HFF-Myc (cell line): ENCODE data around the gene KRT28.

Experiments
- DNase-seq: peaks from one replicate; pipeline ENCODE4 v3.0.0-alpha.2; 2011; ENCODE audit warnings: low read depth; ENCODE audit errors: extremely low read depth
- H3K4me3 ChIP-seq: replicated peaks from 2 replicates; pipeline ENCODE4 v1.5.1; 2011; ENCODE audit warnings: low read depth, mild to moderate bottlenecking, control low read depth, low read length
- TF ChIP-seq, protein P1 (sequence below): IDR thresholded peaks from 2 replicates; pipeline ENCODE4 v1.5.1; 2012; ENCODE audit warnings: mild to moderate bottlenecking, low read depth, low read length, control low read depth; ENCODE audit errors: missing control alignments

The KRT28 gene, protein sequence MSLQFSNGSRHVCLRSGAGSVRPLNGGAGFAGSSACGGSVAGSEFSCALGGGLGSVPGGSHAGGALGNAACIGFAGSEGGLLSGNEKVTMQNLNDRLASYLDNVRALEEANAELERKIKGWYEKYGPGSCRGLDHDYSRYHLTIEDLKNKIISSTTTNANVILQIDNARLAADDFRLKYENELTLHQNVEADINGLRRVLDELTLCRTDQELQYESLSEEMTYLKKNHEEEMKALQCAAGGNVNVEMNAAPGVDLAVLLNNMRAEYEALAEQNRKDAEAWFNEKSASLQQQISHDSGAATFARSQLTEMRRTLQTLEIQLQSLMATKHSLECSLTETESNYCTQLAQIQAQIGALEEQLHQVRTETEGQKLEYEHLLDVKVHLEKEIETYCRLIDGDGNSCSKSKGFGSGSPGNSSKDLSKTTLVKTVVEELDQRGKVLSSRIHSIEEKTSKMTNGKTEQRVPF

DNA sequence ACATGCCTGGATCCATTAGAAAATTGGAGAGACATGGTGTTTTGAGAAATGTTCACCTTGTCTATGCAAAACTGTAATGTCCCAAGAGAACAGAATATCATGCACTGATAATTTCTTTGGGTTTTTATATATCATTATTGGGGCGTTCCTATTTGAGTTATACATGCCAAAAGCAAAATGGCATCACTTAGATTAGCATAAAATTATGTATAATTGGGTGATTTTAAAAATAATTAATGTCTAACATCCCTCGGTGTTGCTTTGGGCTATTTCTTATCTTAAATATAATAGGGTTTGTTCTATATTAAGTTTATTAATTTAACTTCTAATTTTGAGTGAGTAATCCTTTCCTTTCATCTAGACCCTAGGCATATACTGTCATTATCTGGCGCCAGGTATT is at the start of gene KRT28:
TSS of gene KRT28 (minus strand) at position 101 of the 400 bp plus-strand sequence. CDS start at position 35, 66 bp downstream.
- no peak for DNase-seq
- no peak within 1 kb of the TSS for H3K4me3 ChIP-seq
- TF ChIP-seq, protein P1, sequence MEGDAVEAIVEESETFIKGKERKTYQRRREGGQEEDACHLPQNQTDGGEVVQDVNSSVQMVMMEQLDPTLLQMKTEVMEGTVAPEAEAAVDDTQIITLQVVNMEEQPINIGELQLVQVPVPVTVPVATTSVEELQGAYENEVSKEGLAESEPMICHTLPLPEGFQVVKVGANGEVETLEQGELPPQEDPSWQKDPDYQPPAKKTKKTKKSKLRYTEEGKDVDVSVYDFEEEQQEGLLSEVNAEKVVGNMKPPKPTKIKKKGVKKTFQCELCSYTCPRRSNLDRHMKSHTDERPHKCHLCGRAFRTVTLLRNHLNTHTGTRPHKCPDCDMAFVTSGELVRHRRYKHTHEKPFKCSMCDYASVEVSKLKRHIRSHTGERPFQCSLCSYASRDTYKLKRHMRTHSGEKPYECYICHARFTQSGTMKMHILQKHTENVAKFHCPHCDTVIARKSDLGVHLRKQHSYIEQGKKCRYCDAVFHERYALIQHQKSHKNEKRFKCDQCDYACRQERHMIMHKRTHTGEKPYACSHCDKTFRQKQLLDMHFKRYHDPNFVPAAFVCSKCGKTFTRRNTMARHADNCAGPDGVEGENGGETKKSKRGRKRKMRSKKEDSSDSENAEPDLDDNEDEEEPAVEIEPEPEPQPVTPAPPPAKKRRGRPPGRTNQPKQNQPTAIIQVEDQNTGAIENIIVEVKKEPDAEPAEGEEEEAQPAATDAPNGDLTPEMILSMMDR: no peak

DNA sequence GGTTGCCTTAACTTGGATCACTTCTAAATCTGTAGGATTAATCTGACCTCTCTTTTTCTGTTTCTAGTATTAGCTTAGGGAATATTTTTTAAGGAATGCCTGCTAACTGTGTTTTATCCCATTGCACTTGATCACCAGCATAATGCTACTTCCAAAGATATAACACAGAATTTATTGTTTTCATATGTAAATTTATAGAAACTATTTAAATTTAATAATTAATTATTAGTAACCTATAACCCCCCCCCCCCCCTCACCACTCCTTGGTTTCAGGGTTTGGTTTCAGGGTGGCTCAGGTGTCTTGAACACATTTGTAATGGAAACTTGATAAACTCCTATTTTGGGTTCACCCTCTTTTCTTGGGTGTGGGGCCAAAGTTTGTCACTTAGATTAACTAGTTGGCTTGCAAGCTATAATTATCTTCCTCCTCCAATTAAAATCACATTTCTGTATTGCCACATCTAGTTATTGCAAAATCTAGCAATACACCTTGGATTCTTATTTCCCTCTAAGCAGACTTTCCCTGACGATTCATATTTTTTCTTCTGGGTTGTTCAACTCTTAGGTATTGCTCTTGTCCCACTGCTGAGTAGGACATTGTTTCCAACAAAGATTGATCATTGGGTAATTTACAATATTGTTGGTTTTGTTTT is 49.0 kb upstream of the KRT28 start:
- TF ChIP-seq, protein P1: no peak
- DNase-seq: no peak
- H3K4me3 ChIP-seq: no peak overlapping the region

DNA sequence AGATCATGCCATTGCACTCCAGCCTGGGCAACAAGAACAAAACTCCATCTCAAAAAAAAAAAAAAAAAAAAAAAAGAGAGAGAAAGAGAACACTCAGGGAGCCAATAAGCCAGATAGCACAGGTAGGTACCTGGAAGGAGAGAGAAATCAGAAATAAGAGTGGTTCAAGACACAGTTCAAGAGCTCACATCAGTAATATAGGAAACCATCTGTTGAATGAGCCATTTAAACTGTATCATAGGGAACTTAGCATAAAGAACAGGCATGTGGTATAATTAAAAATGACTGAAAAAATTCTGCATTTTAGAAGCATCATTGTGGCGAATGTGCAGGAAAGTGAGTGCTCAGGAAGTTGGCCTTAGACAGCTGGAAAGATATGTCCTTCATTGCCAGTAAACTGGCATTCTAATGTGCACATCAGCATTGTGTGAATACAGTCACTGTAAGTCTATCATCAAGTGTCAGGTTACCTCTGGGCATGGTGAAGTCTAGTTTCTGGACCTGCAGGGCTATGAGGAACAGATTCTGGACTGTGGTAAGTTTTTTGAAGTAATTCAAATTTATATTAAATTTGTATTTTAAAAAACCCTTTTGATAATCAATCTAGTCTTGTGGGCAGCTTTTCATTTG is 46.9 kb upstream of the KRT28 start:
- H3K4me3 ChIP-seq: no peak overlapping the region
- TF ChIP-seq, protein P1: no peak
- DNase-seq: no peak

DNA sequence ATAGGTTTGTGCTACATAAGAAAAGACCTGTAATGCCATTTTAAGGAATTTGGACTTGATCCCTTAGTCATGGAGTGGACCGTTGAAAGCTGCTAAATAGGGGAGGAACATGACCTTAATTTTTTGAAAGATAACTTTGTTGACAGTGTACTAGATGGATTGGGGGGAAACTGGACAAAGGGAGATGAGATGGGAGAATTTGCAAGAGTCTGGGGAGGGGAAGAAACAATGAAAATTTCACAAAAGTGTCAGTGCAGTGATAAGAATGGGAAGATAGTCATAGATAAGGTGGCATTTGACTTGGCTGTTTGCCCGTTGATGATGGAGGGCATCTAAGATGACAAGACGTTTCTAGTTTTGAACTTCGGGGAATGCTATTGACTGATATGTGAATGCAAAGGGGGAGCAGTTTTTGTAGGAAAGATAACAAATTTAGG is 44.9 kb upstream of the KRT28 start:
- DNase-seq: no peak
- H3K4me3 ChIP-seq: no peak overlapping the region
- TF ChIP-seq, protein P1: no peak

DNA sequence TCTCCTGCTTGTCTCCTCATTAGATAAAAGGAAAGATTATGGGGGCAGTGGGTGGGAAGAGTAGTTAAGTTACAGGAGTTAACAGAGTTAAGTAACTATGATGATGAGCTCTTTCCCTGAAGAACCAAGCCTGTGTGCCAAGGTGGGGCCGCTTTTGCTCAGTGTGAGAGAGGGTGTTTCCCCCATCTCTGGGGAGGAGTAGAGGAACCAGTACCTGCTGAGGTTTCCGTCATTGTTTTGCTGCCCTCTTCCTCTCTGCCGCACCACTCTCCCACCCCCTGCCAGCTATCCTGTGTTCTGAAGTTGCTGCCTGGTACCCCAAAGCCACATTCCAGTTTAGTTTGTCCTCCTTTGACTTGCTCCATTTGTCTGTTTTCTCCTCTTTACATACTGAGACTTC is 43.5 kb upstream of the KRT28 start:
- TF ChIP-seq, protein P1: no peak
- DNase-seq: no peak
- no peak overlapping the region for H3K4me3 ChIP-seq

DNA sequence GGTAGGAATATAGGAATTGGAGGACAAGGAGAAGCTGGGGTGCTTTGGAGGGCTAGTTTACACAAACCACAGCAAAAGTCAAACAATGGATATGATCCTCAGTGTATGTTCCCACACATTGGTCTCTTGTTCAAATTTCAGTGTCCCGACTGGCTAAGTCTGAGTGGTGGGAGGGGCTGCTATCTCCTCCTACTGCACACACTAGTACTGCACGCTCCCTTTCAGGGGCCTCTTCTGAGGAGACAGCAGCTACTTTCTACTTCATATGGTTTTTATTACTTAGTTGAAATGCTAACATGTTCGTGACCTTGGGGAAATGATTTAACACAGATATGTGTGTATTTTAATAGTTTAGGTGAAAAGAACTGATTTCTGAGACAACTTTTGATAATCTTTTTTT is 41.5 kb upstream of the KRT28 start:
- TF ChIP-seq, protein P1: no peak
- H3K4me3 ChIP-seq: no peak overlapping the region

More for the DNA sequence above, 41.5 kb upstream of the KRT28 start:
- no peak for DNase-seq
